ENCODE measurements around the gene SHCBP1L.
A peak's percentile ranks its signal among the peaks of the same experiment; 100 is the strongest.
"Not testable (repeated sequence)": the region's sequence is repeated elsewhere in the genome, so short reads cannot be mapped to it uniquely, and the experiment has no call there.

SHCBP1L gene

GRCh38 chr1:182962554-182963115 lies 9.7 kb upstream of the SHCBP1L start:
- H3K4me3 ChIP-seq (ENCODE audit: low read depth, low read length), result peak overlapping the region; percentile 40; the same call in 1 of the 2 replicates
- no peaks in the 10 kb centered on the region for H3K27me3 ChIP-seq (ENCODE audit: control insufficient read depth, insufficient read depth, low read length)
- peak overlapping the region; percentile 64 for H3K9ac ChIP-seq (ENCODE audit: low read length)
- no peaks in the 10 kb centered on the region for H3K36me3 ChIP-seq (ENCODE audit: control insufficient read depth, insufficient read depth, low read length)
- H3K4me1 ChIP-seq (ENCODE audit: control insufficient read depth, insufficient read depth, low read length), result peaks cover 16% of the 10 kb centered on the region
- no peaks in the 10 kb centered on the region for H3K9me3 ChIP-seq (ENCODE audit: control insufficient read depth, insufficient read depth, low read depth, low read length)
- peak overlapping the region; percentile 68 for H3K27ac ChIP-seq (ENCODE audit: low read depth, low read length)

- no peaks in the 10 kb centered on the region for H3K36me3 ChIP-seq (ENCODE audit: control insufficient read depth, insufficient read depth, low read length)
- peaks cover 2% of the 10 kb centered on the region; the same call in 1 of the 2 replicates for H3K9me3 ChIP-seq (ENCODE audit: control insufficient read depth, insufficient read depth, low read depth, low read length)
- H3K4me1 ChIP-seq (ENCODE audit: control insufficient read depth, insufficient read depth, low read length), result peaks cover 16% of the 10 kb centered on the region
- no peak overlapping the region for H3K9ac ChIP-seq (ENCODE audit: low read length)
- no peaks in the 10 kb centered on the region for H3K27me3 ChIP-seq (ENCODE audit: control insufficient read depth, insufficient read depth, low read length)
- H3K27ac ChIP-seq (ENCODE audit: low read depth, low read length), result no peak overlapping the region
- no peak overlapping the region for H3K4me3 ChIP-seq (ENCODE audit: low read depth, low read length)
These were observed 7.1 kb upstream of the SHCBP1L start for GRCh38 chr1:182960046-182960445.

GRCh38 chr1:182957902-182958395 lies 5.0 kb upstream of the SHCBP1L start:
- Histone ChIP-seq H3K27me3 (ENCODE audit: control insufficient read depth, insufficient read depth, low read length) (no peaks in the 10 kb centered on the region), H3K4me1 (ENCODE audit: control insufficient read depth, insufficient read depth, low read length) (peaks cover 14% of the 10 kb centered on the region), H3K9ac (ENCODE audit: low read length) (peak overlapping the region; percentile 51), H3K9me3 (ENCODE audit: control insufficient read depth, insufficient read depth, low read depth, low read length) (peaks cover 2% of the 10 kb centered on the region; the same call in 1 of the 2 replicates), H3K27ac (ENCODE audit: low read depth, low read length) (peak overlapping the region; percentile 78), H3K36me3 (ENCODE audit: control insufficient read depth, insufficient read depth, low read length) (no peaks in the 10 kb centered on the region), H3K4me3 (ENCODE audit: low read depth, low read length) (no peak overlapping the region)

- no peaks in the 10 kb centered on the region for H3K27me3 ChIP-seq (ENCODE audit: control insufficient read depth, insufficient read depth, low read length)
- H3K9me3 ChIP-seq (ENCODE audit: control insufficient read depth, insufficient read depth, low read depth, low read length), result peaks cover 2% of the 10 kb centered on the region; the same call in 1 of the 2 replicates
- H3K4me1 ChIP-seq (ENCODE audit: control insufficient read depth, insufficient read depth, low read length), result peaks cover 10% of the 10 kb centered on the region
- H3K9ac ChIP-seq (ENCODE audit: low read length), result no peak overlapping the region
- H3K27ac ChIP-seq (ENCODE audit: low read depth, low read length), result no peak overlapping the region
- H3K36me3 ChIP-seq (ENCODE audit: control insufficient read depth, insufficient read depth, low read length), result no peaks in the 10 kb centered on the region
- no peak overlapping the region for H3K4me3 ChIP-seq (ENCODE audit: low read depth, low read length)
These were observed 3.9 kb upstream of the SHCBP1L start for GRCh38 chr1:182956708-182957365.

GRCh38 chr1:182955596-182956588 lies 2.9 kb upstream of the SHCBP1L start:
- H3K9ac ChIP-seq (ENCODE audit: low read length), result no peak overlapping the region
- H3K4me3 ChIP-seq (ENCODE audit: low read depth, low read length), result no peak overlapping the region

GRCh38 chr1:182953826-182954225 lies 860 bp upstream of the SHCBP1L start:
- no peak overlapping the region for H3K27ac ChIP-seq (ENCODE audit: low read depth, low read length)
- H3K9ac ChIP-seq (ENCODE audit: low read length), result no peak overlapping the region

More at GRCh38 chr1:182955596-182956588, 2.9 kb upstream of the SHCBP1L start:
- H3K36me3 ChIP-seq (ENCODE audit: control insufficient read depth, insufficient read depth, low read length), result no peaks in the 10 kb centered on the region
- H3K27me3 ChIP-seq (ENCODE audit: control insufficient read depth, insufficient read depth, low read length), result no peaks in the 10 kb centered on the region
- H3K27ac ChIP-seq (ENCODE audit: low read depth, low read length), result no peak overlapping the region
- H3K4me1 ChIP-seq (ENCODE audit: control insufficient read depth, insufficient read depth, low read length), result peaks cover 10% of the 10 kb centered on the region
- peaks cover 2% of the 10 kb centered on the region; the same call in 1 of the 2 replicates for H3K9me3 ChIP-seq (ENCODE audit: control insufficient read depth, insufficient read depth, low read depth, low read length)

GRCh38 chr1:182943336-182943735 lies 9.6 kb downstream of the SHCBP1L start:
- H3K9ac ChIP-seq (ENCODE audit: low read length); H3K4me1 ChIP-seq (ENCODE audit: control insufficient read depth, insufficient read depth, low read length); H3K4me3 ChIP-seq (ENCODE audit: low read depth, low read length); H3K36me3 ChIP-seq (ENCODE audit: control insufficient read depth, insufficient read depth, low read length); H3K27me3 ChIP-seq (ENCODE audit: control insufficient read depth, insufficient read depth, low read length); H3K27ac ChIP-seq (ENCODE audit: low read depth, low read length); H3K9me3 ChIP-seq (ENCODE audit: control insufficient read depth, insufficient read depth, low read depth, low read length): not testable (repeated sequence)

More at GRCh38 chr1:182953826-182954225, 860 bp upstream of the SHCBP1L start:
- H3K4me3 ChIP-seq (ENCODE audit: low read depth, low read length), result no peak overlapping the region
- no peaks in the 10 kb centered on the region for H3K27me3 ChIP-seq (ENCODE audit: control insufficient read depth, insufficient read depth, low read length)
- peaks cover 2% of the 10 kb centered on the region; the same call in 1 of the 2 replicates for H3K9me3 ChIP-seq (ENCODE audit: control insufficient read depth, insufficient read depth, low read depth, low read length)
- peaks cover 8% of the 10 kb centered on the region for H3K4me1 ChIP-seq (ENCODE audit: control insufficient read depth, insufficient read depth, low read length)
- no peaks in the 10 kb centered on the region for H3K36me3 ChIP-seq (ENCODE audit: control insufficient read depth, insufficient read depth, low read length)

- not testable (repeated sequence) for H3K27ac ChIP-seq (ENCODE audit: low read depth, low read length); H3K9me3 ChIP-seq (ENCODE audit: control insufficient read depth, insufficient read depth, low read depth, low read length); H3K27me3 ChIP-seq (ENCODE audit: control insufficient read depth, insufficient read depth, low read length); H3K4me1 ChIP-seq (ENCODE audit: control insufficient read depth, insufficient read depth, low read length); H3K36me3 ChIP-seq (ENCODE audit: control insufficient read depth, insufficient read depth, low read length); H3K9ac ChIP-seq (ENCODE audit: low read length)
- H3K4me3 ChIP-seq (ENCODE audit: low read depth, low read length), result peak overlapping the region; percentile 27; the same call in 1 of the 2 replicates
These were observed 10.8 kb downstream of the SHCBP1L start for GRCh38 chr1:182942145-182942544.

GRCh38 chr1:182939413-182939812 lies 13.6 kb downstream of the SHCBP1L start:
- Histone ChIP-seq H3K27ac (ENCODE audit: low read depth, low read length) (no peak overlapping the region), H3K4me1 (ENCODE audit: control insufficient read depth, insufficient read depth, low read length) (no peaks in the 10 kb centered on the region), H3K4me3 (ENCODE audit: low read depth, low read length) (no peak overlapping the region), H3K27me3 (ENCODE audit: control insufficient read depth, insufficient read depth, low read length) (no peaks in the 10 kb centered on the region), H3K9ac (ENCODE audit: low read length) (no peak overlapping the region), H3K9me3 (ENCODE audit: control insufficient read depth, insufficient read depth, low read depth, low read length) (0 out of 2 replicates have a peak, but pooled peaks cover 2% of the 10 kb centered on the region), H3K36me3 (ENCODE audit: control insufficient read depth, insufficient read depth, low read length) (no peaks in the 10 kb centered on the region)

GRCh38 chr1:182935716-182936115 lies 17.2 kb downstream of the SHCBP1L start:
- Histone ChIP-seq H3K27me3 (ENCODE audit: control insufficient read depth, insufficient read depth, low read length) (no peaks in the 10 kb centered on the region), H3K9me3 (ENCODE audit: control insufficient read depth, insufficient read depth, low read depth, low read length) (peaks cover 2% of the 10 kb centered on the region; the same call in 1 of the 2 replicates), H3K9ac (ENCODE audit: low read length) (no peak overlapping the region), H3K27ac (ENCODE audit: low read depth, low read length) (no peak overlapping the region), H3K4me3 (ENCODE audit: low read depth, low read length) (no peak overlapping the region), H3K36me3 (ENCODE audit: control insufficient read depth, insufficient read depth, low read length) (no peaks in the 10 kb centered on the region), H3K4me1 (ENCODE audit: control insufficient read depth, insufficient read depth, low read length) (no peaks in the 10 kb centered on the region)

Data from HUES6 (cell line).